GM13976 (cell line): ENCODE measurements around the gene SMURF1.

Experiments
- DNase-seq: peaks from one replicate; pipeline ENCODE4 v3.0.0; 2012; ENCODE audit warnings: low spot score
- in situ Hi-C: fragments of 300-500 bp; cut with MboI; formaldehyde crosslinking; loops from one replicate; pipeline ENCODE4 v1.12.0; 2022; ENCODE audit warnings: low sequenced_read_pairs, mixed read lengths, inconsistent platforms; ENCODE audit not compliant: unreplicated experiment
- TF ChIP-seq, protein P1 (sequence below): IDR thresholded peaks from 2 replicates; pipeline ENCODE4 v1.5.1; 2012; ENCODE audit warnings: borderline replicate concordance, mild to moderate bottlenecking; ENCODE audit not compliant: insufficient read depth; ENCODE audit errors: extremely low read depth, missing control alignments, control extremely low read depth

Gene SMURF1

DNA sequence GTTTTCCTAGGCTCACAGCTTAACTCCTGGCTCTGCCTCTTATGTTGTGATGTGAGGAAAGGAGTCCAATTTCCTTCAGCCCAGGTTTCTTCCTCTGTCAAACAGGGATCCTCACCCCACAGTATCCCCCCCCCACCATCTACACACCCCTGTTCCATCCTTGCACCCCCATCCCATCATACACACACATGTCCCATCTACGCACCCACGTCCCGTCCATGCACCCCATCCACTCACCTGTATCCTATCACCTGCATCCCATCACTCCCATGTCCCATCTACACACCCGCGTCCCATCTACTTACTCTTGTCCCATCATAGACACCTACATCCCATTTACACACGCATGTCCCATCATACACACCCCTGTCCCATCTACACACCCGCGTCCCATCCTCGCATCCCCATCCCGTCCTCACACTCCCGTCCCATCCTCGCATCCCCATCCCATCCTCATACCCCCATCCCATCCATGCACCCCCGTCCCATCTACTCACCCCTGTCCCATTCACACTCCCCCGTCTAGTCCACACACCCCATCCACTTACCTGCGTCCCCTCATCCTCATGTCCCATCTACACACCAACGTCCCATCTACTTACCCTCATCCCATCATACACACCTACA is 148.3 kb downstream of the SMURF1 start:
- TF ChIP-seq, protein P1, sequence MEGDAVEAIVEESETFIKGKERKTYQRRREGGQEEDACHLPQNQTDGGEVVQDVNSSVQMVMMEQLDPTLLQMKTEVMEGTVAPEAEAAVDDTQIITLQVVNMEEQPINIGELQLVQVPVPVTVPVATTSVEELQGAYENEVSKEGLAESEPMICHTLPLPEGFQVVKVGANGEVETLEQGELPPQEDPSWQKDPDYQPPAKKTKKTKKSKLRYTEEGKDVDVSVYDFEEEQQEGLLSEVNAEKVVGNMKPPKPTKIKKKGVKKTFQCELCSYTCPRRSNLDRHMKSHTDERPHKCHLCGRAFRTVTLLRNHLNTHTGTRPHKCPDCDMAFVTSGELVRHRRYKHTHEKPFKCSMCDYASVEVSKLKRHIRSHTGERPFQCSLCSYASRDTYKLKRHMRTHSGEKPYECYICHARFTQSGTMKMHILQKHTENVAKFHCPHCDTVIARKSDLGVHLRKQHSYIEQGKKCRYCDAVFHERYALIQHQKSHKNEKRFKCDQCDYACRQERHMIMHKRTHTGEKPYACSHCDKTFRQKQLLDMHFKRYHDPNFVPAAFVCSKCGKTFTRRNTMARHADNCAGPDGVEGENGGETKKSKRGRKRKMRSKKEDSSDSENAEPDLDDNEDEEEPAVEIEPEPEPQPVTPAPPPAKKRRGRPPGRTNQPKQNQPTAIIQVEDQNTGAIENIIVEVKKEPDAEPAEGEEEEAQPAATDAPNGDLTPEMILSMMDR = no peak
- in situ Hi-C loops = no loop called here
- DNase-seq = no peak

DNA sequence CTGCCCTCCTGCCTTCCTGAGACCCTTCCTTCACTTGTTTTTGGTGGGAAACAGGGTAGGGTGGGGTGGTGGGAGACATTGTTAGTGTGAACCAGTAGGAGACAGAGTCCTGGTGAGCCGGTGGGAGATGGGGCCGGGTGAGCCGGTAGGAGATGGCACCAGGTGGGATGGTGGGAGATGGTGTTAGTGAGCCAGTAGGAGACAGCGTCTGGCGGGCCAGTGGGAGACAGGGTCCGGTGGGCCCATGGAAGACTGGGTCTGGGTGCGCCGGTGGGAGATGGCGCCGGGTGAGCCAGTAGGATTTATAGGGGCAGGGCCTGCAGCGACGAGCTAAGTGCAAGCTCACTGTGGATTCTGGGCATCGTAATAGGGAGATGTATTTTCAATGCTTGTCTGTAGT is 148.8 kb downstream of the SMURF1 start:
- in situ Hi-C loops = no loop called here
- DNase-seq = no peak
- TF ChIP-seq, protein P1 = no peak

DNA sequence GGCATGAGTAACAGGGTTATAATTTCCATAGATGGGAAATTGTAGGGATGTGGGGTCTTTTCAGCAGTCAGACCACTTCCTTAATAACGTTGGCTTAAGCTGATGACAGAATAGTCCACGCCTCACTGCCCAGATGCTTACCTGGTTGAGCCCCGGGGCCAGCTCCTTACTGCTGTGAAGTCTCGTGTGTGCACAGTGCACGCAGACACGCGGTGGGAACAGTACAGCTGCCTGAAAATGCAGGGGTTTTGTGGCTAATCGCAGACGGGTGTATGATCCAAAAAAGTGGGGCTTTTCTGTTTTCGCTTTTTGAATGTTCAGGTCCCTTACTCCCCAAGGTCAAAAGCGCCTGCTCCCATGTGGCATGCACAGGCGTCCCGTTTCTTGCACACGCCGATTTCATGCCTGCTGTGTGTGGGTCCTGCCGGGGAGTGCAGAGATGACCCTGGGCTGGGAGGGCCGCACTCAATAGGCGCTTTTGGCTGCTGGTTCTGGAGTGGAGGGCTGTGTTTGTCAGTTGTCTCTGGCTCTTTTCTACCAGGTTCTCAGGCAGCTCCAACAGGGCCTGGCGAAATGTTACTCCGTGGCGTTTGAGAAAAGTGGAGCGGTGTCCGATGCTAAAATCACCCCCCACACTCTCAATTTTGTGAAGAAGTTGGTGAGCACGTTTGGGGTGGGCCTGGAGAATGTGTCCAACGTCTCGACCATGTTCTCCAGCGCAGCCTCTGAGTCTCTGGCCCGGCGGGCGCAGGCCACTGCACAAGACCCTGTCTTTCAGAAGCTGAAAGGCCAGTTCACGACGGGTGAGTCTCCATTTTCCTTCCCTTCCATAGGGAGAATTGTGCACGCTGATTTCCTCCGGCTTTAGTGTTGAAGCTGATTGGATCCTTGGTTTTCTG is 149.6 kb downstream of the SMURF1 start:
- TF ChIP-seq, protein P1 = no peak
- in situ Hi-C loops = no loop called here
- DNase-seq = no peak

DNA sequence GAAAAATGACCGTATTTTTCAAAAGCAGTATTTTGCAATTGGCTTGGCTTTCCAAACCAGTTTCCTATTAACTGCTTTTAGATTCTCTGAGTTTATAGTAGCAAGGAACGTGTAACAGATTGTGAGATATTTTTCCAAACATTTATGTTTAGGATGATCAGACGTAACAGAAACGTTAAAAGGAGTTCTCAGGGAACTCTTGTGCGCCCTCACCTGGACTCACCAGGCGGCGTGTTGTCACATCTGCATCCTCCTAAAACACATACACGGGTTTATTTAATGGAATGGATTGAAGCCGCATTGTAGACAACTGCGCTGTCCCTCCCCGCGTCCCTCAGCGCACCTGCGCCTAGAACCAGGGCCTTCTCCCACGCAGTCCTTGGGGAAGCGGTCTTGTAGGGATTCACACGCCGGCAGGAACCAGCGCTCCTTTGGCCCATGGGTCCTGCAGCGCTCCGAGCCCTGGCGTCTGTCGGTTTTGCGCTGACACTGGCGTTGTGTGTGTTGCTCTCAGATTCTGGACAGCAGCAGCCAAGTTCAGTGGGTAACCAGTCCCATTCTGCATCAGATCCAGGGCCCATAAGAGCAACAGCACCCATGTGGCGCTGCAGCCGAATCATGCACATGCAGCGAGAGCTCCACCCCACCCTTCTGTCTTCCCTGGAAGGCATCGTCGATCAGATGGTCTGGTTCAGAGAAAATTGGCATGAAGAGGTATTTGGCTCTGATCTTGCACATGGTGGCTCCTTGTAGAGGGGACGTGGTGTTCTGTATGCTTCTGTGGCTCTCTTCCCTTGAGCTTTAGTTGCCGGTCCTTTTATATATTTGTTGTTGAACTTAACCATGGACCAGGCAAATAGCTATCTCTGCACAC is 150.6 kb downstream of the SMURF1 start:
- in situ Hi-C loops = no loop called here
- DNase-seq = no peak
- TF ChIP-seq, protein P1 = no peak

DNA sequence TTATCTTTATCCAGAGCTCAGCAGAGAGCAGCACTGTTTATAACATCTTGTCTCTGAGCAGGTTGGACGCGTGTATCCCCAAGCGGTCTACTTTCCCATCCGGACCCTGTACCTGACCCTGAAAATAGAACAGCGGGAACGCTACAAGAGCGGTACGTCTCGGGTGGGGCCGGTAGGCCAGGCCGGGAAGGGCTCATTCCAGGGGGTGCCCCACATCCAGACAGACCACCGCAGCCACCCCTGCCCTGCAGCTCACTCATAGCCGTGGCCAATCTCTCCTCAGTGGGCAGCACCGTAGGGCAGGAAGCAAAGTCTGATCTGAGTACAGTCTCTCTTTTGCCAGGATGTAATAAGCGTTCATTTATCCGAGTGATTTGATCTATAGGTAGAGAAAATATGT is 151.8 kb downstream of the SMURF1 start:
- no peak for DNase-seq
- in situ Hi-C loops = no loop called here
- TF ChIP-seq, protein P1 = no peak

DNA sequence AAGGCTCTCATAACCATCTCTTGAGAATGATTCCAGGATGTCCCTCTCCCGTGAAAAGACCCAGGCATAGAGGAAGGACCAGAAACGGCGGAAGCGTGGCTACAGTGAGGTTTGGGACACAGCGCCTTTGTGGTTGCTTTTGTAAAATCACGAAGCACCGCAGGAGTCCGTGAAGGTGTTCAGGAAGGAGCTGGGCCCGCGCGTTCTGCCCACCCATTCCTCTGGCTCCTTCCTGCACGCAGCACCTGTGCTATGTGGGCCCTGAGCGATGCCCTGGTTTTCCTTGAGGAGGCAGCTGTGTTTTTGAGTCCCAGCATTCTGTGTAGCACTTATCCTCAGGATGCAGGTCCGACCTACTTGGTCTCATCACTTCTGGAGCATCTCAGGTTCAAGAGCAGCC is 152.8 kb downstream of the SMURF1 start:
- DNase-seq = no peak
- in situ Hi-C loops = no loop called here

More for the DNA sequence above, 152.8 kb downstream of the SMURF1 start:
- TF ChIP-seq, protein P1 = no peak
